Measurements from ENCODE around the gene OTULIN. TPM values are rescaled to one million over a fixed set of nuclear protein-coding genes. Genes with fewer than 3 reads are reported as not detected.
A peak's percentile ranks its signal among the peaks of the same experiment; 100 is the strongest.

The OTULIN gene
- total and polyA plus RNA-seq, 2 of the 4 experiments (the other 2 are of a cell fraction), result 6.9 to 19.5 TPM

GRCh38 chr5:14739981-14740380 lies 75.5 kb downstream of the OTULIN start:
- Histone ChIP-seq H4K20me1 (ENCODE audit: insufficient read depth, low read length) (peaks cover 4% of the 10 kb centered on the region; the same call in 1 of the 2 replicates), H2AFZ (replicated peaks; ENCODE audit: low read length, poor library complexity) (no peak overlapping the region), H3K14ac (replicated peaks; ENCODE audit: low read depth, low read length) (0 out of 2 replicates have a peak overlapping the region, but pooled peaks have one; percentile 0), H3K9me1 (ENCODE audit: insufficient read depth, low read length) (peaks cover 13% of the 10 kb centered on the region), H3K23ac (ENCODE audit: low read depth, low read length) (no peak overlapping the region), H3K27ac (ENCODE audit: insufficient read depth, low read length) (no peak overlapping the region), H3K4ac (ENCODE audit: low read depth, low read length) (no peak overlapping the region), H3K18ac (ENCODE audit: low read depth, low read length) (no peak overlapping the region), H2BK5ac (ENCODE audit: low read depth, low read length, poor library complexity, severe bottlenecking) (no peak overlapping the region), H4K91ac (ENCODE audit: insufficient read depth, low read depth, low read length) (no peak overlapping the region), H2BK120ac (ENCODE audit: low read depth, low read length) (peak overlapping the region; percentile 17; the same call in 1 of the 2 replicates), H3K9me3 (ENCODE audit: control insufficient read depth, insufficient read depth, low read length) (no peaks in the 10 kb centered on the region), H2BK15ac (ENCODE audit: low read depth, low read length) (no peak overlapping the region), H2AK9ac (replicated peaks; ENCODE audit: low read depth, low read length, poor library complexity) (no peak overlapping the region), H3K4me1 (ENCODE audit: control insufficient read depth, insufficient read depth, low read length) (peaks cover 5% of the 10 kb centered on the region), H4K8ac (ENCODE audit: low read depth in 2 of 2, low read length in 2 of 2) (peak overlapping the region in 1 of 2 experiments; percentile 28; a peak in 1 of 4 replicates), H3K4me3 (ENCODE audit: insufficient read depth, low read depth, low read length) (no peak overlapping the region), H3K4me2 (ENCODE audit: low read depth, low read length) (no peak overlapping the region), H3K36me3 (ENCODE audit: control insufficient read depth, insufficient read depth, low read length) (no peaks in the 10 kb centered on the region; the same call in 1 of the 2 replicates), H3K9ac (ENCODE audit: low read depth, low read length) (no peak overlapping the region), H2AK5ac (ENCODE audit: low read depth, low read length) (no peak overlapping the region), H2BK20ac (ENCODE audit: low read depth, low read length) (no peak overlapping the region), H3K79me1 (ENCODE audit: low read depth in 1 of 2, low read length in 2 of 2) (no peaks in the 10 kb centered on the region), H4K5ac (ENCODE audit: low read depth, low read length) (no peak overlapping the region), H3K27me3 (ENCODE audit: control insufficient read depth, insufficient read depth, low read length) (no peaks in the 10 kb centered on the region), H3K56ac (ENCODE audit: extremely low read depth, insufficient read depth, low read length) (no peak overlapping the region)
- ChIA-PET POLR2A (ENCODE audit: unreplicated experiment) (no interaction called here), CTCF (no interaction called here)
- intact Hi-C loops (cut with micrococcal nuclease), result loop anchor here (5.0 kb wide), 1 partner anchor 132 kb away; the partner anchor contains the start of gene ANKH
- dilution Hi-C loops (cut with HindIII; ENCODE audit: low sequenced_read_pairs, unreplicated experiment), result no loop called here
- in situ Hi-C loops (cut with MboI; ENCODE audit: low sequenced_read_pairs), result no loop called here
- 92% methylated on average over 4 of the region's 5 CpGs; no CpG with 5 or more reads in 1 of the 2 experiments for WGBS, 2 experiments (ENCODE audit: extremely low coverage in 2 of 2, insufficient read length in 1 of 2)
- DNase-seq (no peak), ATAC-seq (ENCODE audit: low read depth) (no peak)
- no TSS peak for BruUV-seq (replicated peaks)
- TF ChIP-seq, protein P1, sequence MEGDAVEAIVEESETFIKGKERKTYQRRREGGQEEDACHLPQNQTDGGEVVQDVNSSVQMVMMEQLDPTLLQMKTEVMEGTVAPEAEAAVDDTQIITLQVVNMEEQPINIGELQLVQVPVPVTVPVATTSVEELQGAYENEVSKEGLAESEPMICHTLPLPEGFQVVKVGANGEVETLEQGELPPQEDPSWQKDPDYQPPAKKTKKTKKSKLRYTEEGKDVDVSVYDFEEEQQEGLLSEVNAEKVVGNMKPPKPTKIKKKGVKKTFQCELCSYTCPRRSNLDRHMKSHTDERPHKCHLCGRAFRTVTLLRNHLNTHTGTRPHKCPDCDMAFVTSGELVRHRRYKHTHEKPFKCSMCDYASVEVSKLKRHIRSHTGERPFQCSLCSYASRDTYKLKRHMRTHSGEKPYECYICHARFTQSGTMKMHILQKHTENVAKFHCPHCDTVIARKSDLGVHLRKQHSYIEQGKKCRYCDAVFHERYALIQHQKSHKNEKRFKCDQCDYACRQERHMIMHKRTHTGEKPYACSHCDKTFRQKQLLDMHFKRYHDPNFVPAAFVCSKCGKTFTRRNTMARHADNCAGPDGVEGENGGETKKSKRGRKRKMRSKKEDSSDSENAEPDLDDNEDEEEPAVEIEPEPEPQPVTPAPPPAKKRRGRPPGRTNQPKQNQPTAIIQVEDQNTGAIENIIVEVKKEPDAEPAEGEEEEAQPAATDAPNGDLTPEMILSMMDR (conservative IDR thresholded peaks at IDR 0.05; ENCODE audit: low read depth, low read length), result no peak
- TF ChIP-seq CHD1 (IDR thresholded peaks at IDR 0.05; ENCODE audit: low read depth, low read length), result no peak
- no peak for TF ChIP-seq MXI1 (IDR thresholded peaks at IDR 0.05; ENCODE audit: borderline replicate concordance, low read depth, low read length)
- TF ChIP-seq SMC3 (IDR thresholded peaks at IDR 0.05; ENCODE audit: low read depth, low read length), result no peak
- no peak for TF ChIP-seq MAZ (IDR thresholded peaks at IDR 0.05; ENCODE audit: borderline replicate concordance, low read depth, low read length)
- TF ChIP-seq RAD21 (IDR thresholded peaks at IDR 0.05; ENCODE audit: low read length), result no peak
- TF ChIP-seq CEBPB (IDR thresholded peaks at IDR 0.05; ENCODE audit: low read depth, low read length), result no peak
- no peak for TF ChIP-seq FOS (IDR thresholded peaks at IDR 0.05; ENCODE audit: low read depth, low read length)
- no peak for TF ChIP-seq POLR2A (IDR thresholded peaks at IDR 0.05; ENCODE audit: low read depth, low read length)
- TF ChIP-seq, protein P2, sequence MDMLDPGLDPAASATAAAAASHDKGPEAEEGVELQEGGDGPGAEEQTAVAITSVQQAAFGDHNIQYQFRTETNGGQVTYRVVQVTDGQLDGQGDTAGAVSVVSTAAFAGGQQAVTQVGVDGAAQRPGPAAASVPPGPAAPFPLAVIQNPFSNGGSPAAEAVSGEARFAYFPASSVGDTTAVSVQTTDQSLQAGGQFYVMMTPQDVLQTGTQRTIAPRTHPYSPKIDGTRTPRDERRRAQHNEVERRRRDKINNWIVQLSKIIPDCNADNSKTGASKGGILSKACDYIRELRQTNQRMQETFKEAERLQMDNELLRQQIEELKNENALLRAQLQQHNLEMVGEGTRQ (IDR thresholded peaks at IDR 0.05; ENCODE audit: low read depth, low read length), result no peak
- no peak for TF ChIP-seq RCOR1 (IDR thresholded peaks at IDR 0.05; ENCODE audit: insufficient replicate concordance, low read length)
- no peak for TF ChIP-seq NFE2L2 (IDR thresholded peaks at IDR 0.05; ENCODE audit: low read depth, low read length)
- TF ChIP-seq BHLHE40 (IDR thresholded peaks at IDR 0.05; ENCODE audit: low read depth, low read length), result no peak
- no peak for TF ChIP-seq ELK1 (IDR thresholded peaks at IDR 0.05; ENCODE audit: borderline replicate concordance, low read depth, low read length)
- TF ChIP-seq RFX5 (IDR thresholded peaks at IDR 0.05; ENCODE audit: low read depth, low read length), result no peak
- no peak for TF ChIP-seq MAFK (IDR thresholded peaks at IDR 0.05; ENCODE audit: low read depth, low read length)

Data from IMR-90 (cell line).